ENCODE data around the gene SLC6A6. TPM values are rescaled to one million over a fixed set of nuclear protein-coding genes. Genes with fewer than 3 reads are reported as not detected.
A peak's percentile ranks its signal among the peaks of the same experiment; 100 is the strongest.

The SLC6A6 gene
- total RNA-seq, 1 experiment from 2014 or later = 72.6 TPM

GRCh38 chr3:14392803-14393319, 9.5 kb upstream of the SLC6A6 start:
- Histone ChIP-seq H2BK12ac (ENCODE audit: insufficient read length, low read depth, low read length) (no peak overlapping the region), H3K56ac (ENCODE audit: insufficient read length, low read depth, low read length) (no peak overlapping the region), H2BK15ac (ENCODE audit: low read depth, low read length) (no peak overlapping the region), H3K23me2 (ENCODE audit: insufficient read length, low read depth, low read length, poor library complexity, severe bottlenecking) (no peaks in the 10 kb centered on the region), H3K27ac (ENCODE audit: insufficient read length, low read depth, low read length) (no peak overlapping the region), H3K27me3 (ENCODE audit: insufficient read depth, low read length) (no peaks in the 10 kb centered on the region), H4K8ac (replicated peaks; ENCODE audit: insufficient read length, low read depth, low read length) (no peak overlapping the region), H3K4me2 (ENCODE audit: insufficient read depth, insufficient read length, low read length) (no peak overlapping the region), H2AFZ (ENCODE audit: low read length) (no peak overlapping the region), H3K14ac (ENCODE audit: insufficient read depth, low read length) (no peak overlapping the region), H2BK5ac (ENCODE audit: insufficient read length, low read length) (no peak overlapping the region), H3K79me2 (ENCODE audit: insufficient read depth, low read length) (no peaks in the 10 kb centered on the region), H2AK5ac (ENCODE audit: insufficient read length, low read length) (no peak overlapping the region), H3T11ph (ENCODE audit: low read length) (no peak overlapping the region), H3K4ac (ENCODE audit: low read depth, low read length) (no peak overlapping the region), H2BK20ac (ENCODE audit: low read depth, low read length, poor library complexity, severe bottlenecking) (no peak overlapping the region), H4K5ac (ENCODE audit: insufficient read length, low read depth, low read length) (no peak overlapping the region), H4K91ac (ENCODE audit: insufficient read length, low read depth, low read length) (no peak overlapping the region), H3K23ac (ENCODE audit: insufficient read length, low read depth, low read length) (no peak overlapping the region), H3K79me1 (ENCODE audit: insufficient read depth, low read depth, low read length, poor library complexity, severe bottlenecking) (no peaks in the 10 kb centered on the region), H3K4me1 (ENCODE audit: insufficient read depth, low read length) (no peaks in the 10 kb centered on the region), H4K20me1 (ENCODE audit: control insufficient read depth, insufficient read depth, insufficient read length) (no peaks in the 10 kb centered on the region), H3K18ac (ENCODE audit: insufficient read length, low read depth, low read length) (no peak overlapping the region), H3K9me3 (ENCODE audit: control insufficient read depth, low read depth, low read length) (no peaks in the 10 kb centered on the region), H3K9ac (ENCODE audit: extremely low read depth, insufficient read length, low read length) (no peak overlapping the region), H2BK120ac (ENCODE audit: low read depth, low read length, poor library complexity, severe bottlenecking) (no peak overlapping the region)
- TF ChIP-seq, protein P1, sequence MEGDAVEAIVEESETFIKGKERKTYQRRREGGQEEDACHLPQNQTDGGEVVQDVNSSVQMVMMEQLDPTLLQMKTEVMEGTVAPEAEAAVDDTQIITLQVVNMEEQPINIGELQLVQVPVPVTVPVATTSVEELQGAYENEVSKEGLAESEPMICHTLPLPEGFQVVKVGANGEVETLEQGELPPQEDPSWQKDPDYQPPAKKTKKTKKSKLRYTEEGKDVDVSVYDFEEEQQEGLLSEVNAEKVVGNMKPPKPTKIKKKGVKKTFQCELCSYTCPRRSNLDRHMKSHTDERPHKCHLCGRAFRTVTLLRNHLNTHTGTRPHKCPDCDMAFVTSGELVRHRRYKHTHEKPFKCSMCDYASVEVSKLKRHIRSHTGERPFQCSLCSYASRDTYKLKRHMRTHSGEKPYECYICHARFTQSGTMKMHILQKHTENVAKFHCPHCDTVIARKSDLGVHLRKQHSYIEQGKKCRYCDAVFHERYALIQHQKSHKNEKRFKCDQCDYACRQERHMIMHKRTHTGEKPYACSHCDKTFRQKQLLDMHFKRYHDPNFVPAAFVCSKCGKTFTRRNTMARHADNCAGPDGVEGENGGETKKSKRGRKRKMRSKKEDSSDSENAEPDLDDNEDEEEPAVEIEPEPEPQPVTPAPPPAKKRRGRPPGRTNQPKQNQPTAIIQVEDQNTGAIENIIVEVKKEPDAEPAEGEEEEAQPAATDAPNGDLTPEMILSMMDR (conservative IDR thresholded peaks at IDR 0.05) = no peak
- H3K9me3 Mint-ChIP-seq = no peaks in the 10 kb centered on the region
- peaks cover 2% of the 10 kb centered on the region; the same call in 1 of the 2 replicates for H3K27me3 Mint-ChIP-seq (ENCODE audit: low read depth)
- WGBS (ENCODE audit: extremely low coverage, insufficient read length, low lambda C conversion rate) = no CpG with 5 or more reads among the region's 7 CpGs
- no peak overlapping the region for H3K4me3 Mint-ChIP-seq
- no peaks in the 10 kb centered on the region for H3K36me3 Mint-ChIP-seq (ENCODE audit: insufficient read depth in 1 of 3, low read depth in 3 of 3)
- peak overlapping the region in 1 of 3 experiments; percentile 82; a peak in 2 of 7 replicates for H3K27ac Mint-ChIP-seq
- no peak for DNase-seq
- H3K4me1 Mint-ChIP-seq = peaks cover 21% of the 10 kb centered on the region in 2 experiments

Measured in H9 (cell line).